Head of caudate nucleus (tissue), 42 donors: ENCODE results near the gene GPR37L1.
"Not testable (repeated sequence)": the region's sequence is repeated elsewhere in the genome, so short reads cannot be mapped to it uniquely, and the experiment has no call there.

ENCODE experiments used
- DNase-seq, 42 donors: peaks; one replicate each; pipeline versions ENCODE4 v3.0.0 to v3.0.0-alpha.2; 2020 to 2021; ENCODE audit warnings: mixed read lengths in 7 of 42
- intact Hi-C: fragments of 100-400 bp; cut with DNase I; formaldehyde crosslinking; loops from one replicate; pipeline ENCODE4 v1.15.0; 2022

GPR37L1 gene

DNA sequence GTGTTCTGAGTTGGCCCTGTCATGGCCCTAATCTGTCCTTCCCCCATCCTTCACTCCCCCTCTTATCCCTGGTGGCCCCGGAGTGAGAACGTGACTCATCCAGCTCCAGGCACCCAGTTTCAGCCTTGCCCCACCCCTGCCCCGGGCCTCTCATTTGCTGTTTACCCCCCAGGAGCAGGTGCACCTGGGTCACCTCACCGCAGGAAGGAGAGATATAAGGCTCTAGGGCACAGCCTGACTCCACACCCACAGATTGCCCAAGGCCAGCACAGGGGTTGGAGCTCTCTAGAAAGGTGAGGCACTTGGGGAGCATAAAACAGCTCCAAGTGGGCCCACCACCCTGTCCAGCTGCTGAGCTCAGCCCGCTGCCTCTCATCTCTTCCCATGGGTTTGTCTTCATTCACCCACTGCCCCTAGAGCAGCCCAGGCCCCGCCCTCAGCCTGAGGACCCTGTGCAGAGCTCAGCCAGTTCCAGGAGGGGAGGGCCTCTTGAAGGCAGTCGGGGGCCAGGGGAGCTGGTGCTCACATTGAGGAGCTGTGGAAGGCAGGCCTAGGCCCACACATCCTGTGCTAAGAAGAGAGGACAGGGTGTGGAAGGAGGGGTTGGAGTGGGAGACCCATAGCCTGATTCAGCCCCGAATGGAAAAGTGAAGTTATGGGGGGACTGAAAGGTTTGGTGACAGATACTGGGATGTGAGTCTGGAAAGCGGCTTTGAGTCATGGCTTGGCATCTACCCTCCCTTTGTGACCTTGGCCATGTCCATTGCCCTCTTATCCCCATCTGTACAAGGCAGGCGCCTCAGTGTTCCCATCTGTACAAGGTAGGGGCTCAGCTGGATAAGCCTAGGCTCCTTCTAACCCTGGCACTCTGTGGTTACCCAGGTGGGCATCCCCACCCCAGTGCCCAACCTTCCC lies 16.1 kb upstream of the GPR37L1 start:
- no peak for DNase-seq
- intact Hi-C loops, result no loop called here

- intact Hi-C loops, result no loop called here
- DNase-seq, result no peak
Observed at GRCh38 chr1:202107321-202107761, 15.4 kb upstream of the GPR37L1 start.

DNA sequence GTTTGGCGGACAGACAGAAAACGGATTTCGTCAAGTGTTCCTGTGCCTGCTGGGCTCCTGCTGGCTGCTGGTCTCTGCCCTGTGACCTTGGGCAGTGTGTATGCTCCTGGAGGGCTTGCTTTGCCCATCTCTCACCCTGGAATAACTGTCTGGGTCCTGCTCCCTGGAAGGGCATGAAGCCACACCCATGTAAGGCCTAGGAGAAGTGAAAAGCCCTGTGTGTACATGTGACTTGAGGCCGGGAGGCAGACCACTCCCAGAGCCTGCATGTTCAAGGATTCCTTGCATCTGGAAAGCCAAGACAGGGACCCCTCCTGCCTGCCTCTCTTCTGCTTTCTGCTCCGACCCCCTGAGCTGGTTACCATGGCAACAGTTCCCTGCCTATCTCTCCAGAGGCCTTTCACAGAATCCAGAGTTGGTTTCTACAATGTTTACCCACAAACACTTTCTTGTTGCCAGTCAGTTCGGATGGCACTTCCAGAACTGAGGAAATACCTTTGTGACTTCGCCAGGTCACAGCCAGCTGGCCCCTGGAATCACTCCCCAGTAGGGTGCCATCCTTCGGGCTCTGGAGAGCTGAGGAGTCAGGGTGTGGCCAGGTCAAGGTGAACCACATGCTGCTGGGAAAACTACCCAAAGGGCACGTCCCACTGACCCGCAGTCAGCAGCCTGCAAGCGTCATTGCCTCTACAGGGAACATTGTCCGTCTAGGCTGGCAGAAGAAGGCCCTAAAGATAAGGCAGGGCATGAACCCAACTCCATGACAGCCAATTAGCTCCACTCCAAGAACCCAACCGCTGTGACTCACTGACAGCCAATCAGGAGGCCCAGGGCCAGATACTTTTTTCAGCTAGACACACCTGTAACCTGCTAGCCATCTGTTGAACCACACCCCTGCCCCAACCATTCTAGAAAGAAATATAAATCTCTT lies 14.7 kb upstream of the GPR37L1 start:
- no peak for DNase-seq
- intact Hi-C loops, result no loop called here

- intact Hi-C loops, result no loop called here
- DNase-seq, result no peak
Observed at GRCh38 chr1:202110977-202111376, 11.7 kb upstream of the GPR37L1 start.

GRCh38 chr1:202111589-202111988 lies 11.1 kb upstream of the GPR37L1 start:
- intact Hi-C loops, DNase-seq: not testable (repeated sequence)

DNA sequence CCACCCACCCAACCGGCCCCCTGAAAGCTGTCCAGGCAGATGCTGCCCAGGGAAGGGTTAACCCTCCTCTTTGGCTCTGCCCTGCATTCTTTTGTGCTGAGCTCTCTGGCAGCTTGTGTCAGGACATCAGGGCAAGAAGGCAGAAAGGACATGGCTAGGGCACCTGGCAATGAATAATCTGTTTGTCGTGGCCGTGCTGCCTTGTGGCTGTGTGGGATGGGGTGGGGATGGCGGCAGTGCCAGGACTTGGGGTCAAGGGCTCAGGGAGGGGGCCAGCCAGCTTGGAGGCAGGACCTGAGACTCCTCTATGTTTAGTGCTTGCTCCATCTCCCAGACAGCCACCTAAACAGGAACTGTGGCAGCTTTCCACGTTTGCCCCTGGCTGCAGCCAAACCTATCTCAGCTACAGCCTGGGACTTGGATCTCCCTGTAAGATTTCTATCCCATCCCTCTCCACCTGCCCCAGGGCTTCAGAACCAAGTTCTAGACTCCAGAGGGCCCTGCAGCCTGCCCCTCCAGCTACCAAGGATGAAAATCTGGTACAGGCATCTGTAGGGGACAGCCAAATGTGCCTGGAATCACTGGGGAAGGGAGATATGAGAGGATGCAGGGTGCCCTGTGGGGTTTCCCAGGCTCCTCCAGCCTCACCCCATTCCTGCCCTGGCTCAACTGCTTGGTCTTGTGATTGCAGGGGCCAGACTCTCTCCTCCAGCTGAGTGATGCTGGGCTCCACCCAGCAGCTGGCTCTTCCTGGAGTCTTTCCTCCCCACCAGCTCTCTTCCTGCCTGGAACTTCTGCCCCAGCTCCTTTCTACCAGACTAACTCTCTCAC lies 9.6 kb upstream of the GPR37L1 start:
- intact Hi-C loops, result no loop called here
- DNase-seq, result peak in 1 of 42 donors; percentile 54

DNA sequence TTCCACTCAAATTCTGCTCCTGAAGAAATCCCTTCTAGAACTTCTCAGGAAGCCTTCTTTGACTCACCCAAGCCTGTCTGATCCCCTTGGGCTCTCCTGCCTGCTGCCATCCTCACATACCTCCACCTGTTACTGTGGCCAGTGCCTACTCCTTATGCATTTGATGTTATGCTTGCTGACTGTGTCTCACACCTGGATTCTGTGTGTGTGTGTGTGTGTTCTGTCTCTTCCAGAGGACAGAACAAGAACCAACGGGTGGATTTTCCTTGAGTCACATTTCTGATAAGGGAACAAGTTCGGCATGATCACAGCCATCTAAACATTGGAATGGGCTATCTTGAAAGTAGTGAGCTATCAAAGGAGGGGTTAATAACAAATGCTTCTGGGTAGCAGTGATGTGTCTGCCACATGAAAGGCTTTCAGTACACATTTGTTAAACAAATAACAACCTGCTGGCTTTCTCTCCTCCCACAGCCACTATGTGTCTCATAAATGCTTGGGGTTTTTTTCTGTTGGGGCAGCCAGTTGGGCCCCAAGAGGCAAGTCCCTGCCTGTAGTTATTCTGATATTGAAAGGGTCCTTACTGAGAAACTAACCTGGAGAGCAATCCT lies 8.9 kb upstream of the GPR37L1 start:
- intact Hi-C loops, result no loop called here
- no peak for DNase-seq

DNA sequence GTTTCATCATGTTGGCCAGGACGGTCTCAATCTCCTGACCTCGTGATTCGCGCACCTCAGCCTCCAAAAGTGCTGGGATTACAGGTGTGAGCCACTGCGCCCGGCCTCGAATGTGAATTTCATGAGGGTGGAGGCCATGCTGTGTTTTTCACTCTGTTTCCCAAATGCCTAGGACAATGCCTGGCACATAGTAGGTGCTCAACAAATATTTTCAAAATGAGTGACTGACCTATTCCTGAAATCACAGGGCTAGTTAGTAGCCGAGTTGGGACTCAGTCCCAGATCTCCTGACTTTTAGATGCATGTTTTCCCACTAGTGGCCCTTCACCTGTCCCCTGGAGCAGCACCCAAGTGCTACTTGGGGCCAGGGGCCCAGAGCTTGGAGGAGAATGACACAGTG lies 6.4 kb upstream of the GPR37L1 start:
- intact Hi-C loops, result loop anchor here (5.0 kb wide), 1 partner anchor 109 kb away; no protein-coding TSS in a partner anchor
- DNase-seq, result no peak

DNA sequence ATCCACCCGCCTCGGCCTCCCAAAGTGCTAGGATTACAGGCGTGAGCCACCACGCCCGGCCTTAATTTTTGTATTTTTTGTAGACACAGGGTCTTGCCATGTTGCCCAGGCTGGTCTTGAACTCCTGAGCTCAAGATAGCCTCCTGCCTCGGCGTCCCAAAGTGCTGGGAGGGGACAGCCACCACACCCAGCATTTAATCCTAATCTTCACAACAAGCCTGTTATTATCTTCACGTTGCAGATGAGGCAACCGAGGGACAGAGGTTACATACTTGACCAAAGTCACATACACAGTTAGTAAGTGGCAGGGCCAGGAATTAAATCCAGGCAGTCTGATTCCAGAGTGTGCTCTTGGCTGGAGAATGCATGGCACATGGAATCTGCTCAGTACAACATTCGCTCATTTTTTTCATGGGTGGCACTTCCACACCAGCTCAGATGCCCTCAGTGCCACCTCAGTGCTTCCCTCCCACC lies 4.8 kb upstream of the GPR37L1 start:
- intact Hi-C loops, result loop anchor here (5.0 kb wide), 1 partner anchor 111 kb away; no protein-coding TSS in a partner anchor
- no peak for DNase-seq

- peak in 6 of 42 donors; percentile 36 to 73 (median 60) for DNase-seq
- intact Hi-C loops, result no loop called here
Observed at GRCh38 chr1:202121006-202121405, 1.7 kb upstream of the GPR37L1 start.

- intact Hi-C loops, result no loop called here
- peak in 1 of 42 donors; percentile 51 for DNase-seq
Observed at GRCh38 chr1:202123336-202123813, 658 bp downstream of the GPR37L1 start.

DNA sequence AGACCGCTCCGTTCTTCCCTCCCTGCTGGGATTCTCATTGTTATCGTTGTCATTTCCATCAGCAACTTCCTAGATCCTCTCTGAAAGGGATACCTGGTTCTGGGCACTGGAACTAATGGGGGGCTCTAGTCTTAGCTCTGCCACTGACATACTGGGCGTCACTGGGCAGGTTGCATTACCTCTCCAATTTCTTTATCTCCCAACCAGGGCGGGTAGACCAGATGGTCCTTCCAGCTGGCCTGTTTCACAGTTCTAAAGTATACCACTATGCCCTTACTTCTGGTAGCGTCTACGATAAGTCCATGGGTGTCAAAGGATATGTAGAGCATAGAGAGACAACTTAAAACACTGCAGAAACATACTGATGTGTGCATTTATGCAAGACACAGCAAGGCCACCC lies 1.4 kb downstream of the GPR37L1 start:
- intact Hi-C loops, result no loop called here
- DNase-seq, result peak in 2 of 42 donors; percentile 32 to 58

GRCh38 chr1:202125611-202126010 lies 2.9 kb downstream of the GPR37L1 start:
- intact Hi-C loops, result no loop called here
- DNase-seq, result peak in 4 of 42 donors; percentile 48 to 63 (median 54)

- intact Hi-C loops, result no loop called here
- DNase-seq, result peak in 37 of 42 donors; percentile 32 to 86 (median 65)
Observed at GRCh38 chr1:202126426-202126825, 3.7 kb downstream of the GPR37L1 start.

DNA sequence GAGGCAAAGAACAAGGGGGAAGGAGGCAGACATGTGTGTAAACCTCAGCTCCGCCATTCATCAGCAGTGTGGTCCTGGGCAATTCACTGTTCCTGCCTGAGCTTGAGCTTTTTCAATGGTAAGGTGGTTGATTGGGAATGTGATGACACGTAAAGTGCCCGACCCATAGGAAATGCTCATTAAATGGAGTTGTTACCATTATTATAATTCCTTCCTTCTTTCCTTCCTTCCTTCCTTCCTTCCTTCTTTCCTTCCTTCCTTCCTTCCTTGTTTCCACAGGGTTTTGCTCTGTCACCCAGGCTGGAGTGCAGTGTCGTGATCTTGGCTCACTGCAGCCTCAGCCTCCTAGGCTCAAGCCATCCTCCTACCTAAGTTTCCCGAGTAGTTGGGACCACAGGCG lies 4.3 kb downstream of the GPR37L1 start:
- intact Hi-C loops, result no loop called here

DNA sequence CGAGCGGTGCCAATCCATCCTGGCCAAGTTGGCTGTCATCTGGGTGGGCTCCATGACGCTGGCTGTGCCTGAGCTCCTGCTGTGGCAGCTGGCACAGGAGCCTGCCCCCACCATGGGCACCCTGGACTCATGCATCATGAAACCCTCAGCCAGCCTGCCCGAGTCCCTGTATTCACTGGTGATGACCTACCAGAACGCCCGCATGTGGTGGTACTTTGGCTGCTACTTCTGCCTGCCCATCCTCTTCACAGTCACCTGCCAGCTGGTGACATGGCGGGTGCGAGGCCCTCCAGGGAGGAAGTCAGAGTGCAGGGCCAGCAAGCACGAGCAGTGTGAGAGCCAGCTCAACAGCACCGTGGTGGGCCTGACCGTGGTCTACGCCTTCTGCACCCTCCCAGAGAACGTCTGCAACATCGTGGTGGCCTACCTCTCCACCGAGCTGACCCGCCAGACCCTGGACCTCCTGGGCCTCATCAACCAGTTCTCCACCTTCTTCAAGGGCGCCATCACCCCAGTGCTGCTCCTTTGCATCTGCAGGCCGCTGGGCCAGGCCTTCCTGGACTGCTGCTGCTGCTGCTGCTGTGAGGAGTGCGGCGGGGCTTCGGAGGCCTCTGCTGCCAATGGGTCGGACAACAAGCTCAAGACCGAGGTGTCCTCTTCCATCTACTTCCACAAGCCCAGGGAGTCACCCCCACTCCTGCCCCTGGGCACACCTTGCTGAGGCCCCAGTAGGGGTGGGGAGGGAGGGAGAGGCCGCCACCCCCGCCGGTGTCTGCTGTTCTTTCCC lies 5.3 kb downstream of the GPR37L1 start:
- intact Hi-C loops, result no loop called here
- peak in 1 of 42 donors; percentile 50 for DNase-seq

More for the DNA sequence above, 4.3 kb downstream of the GPR37L1 start:
- DNase-seq, result no peak
